Measurements from ENCODE around the gene WNT4.

- TF ChIP-seq RAD21 (IDR thresholded peaks at IDR 0.05 in 1 of 2, conservative IDR thresholded peaks at IDR 0.05 in 1 of 2; ENCODE audit: low read depth in 2 of 2, low read length in 2 of 2) (no peak), GABPA (IDR thresholded peaks at IDR 0.05; ENCODE audit: borderline replicate concordance, insufficient read depth, low read length) (no peak), RNF2 (IDR thresholded peaks at IDR 0.05; ENCODE audit: borderline replicate concordance, low read depth, low read length, missing control alignments, poor library complexity, severe bottlenecking) (no peak), CEBPB (IDR thresholded peaks at IDR 0.05; ENCODE audit: low read depth, low read length) (no peak), YY1 (IDR thresholded peaks at IDR 0.05; ENCODE audit: low read depth, low read length) (no peak), SRF (IDR thresholded peaks at IDR 0.05; ENCODE audit: low read depth, low read length) (no peak), TCF12 (IDR thresholded peaks at IDR 0.05; ENCODE audit: low read depth, low read length) (no peak), POLR2A (IDR thresholded peaks at IDR 0.05; ENCODE audit: control extremely low read depth in 1 of 2, low read depth in 2 of 2, low read length in 2 of 2) (no peak), ZNF274 (IDR thresholded peaks at IDR 0.05; ENCODE audit: borderline replicate concordance, extremely low read depth, low read length) (no peak), NRF1 (IDR thresholded peaks at IDR 0.05; ENCODE audit: low read depth, low read length) (no peak)
- TF ChIP-seq, protein P1, sequence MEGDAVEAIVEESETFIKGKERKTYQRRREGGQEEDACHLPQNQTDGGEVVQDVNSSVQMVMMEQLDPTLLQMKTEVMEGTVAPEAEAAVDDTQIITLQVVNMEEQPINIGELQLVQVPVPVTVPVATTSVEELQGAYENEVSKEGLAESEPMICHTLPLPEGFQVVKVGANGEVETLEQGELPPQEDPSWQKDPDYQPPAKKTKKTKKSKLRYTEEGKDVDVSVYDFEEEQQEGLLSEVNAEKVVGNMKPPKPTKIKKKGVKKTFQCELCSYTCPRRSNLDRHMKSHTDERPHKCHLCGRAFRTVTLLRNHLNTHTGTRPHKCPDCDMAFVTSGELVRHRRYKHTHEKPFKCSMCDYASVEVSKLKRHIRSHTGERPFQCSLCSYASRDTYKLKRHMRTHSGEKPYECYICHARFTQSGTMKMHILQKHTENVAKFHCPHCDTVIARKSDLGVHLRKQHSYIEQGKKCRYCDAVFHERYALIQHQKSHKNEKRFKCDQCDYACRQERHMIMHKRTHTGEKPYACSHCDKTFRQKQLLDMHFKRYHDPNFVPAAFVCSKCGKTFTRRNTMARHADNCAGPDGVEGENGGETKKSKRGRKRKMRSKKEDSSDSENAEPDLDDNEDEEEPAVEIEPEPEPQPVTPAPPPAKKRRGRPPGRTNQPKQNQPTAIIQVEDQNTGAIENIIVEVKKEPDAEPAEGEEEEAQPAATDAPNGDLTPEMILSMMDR (IDR thresholded peaks at IDR 0.05; ENCODE audit: control extremely low read depth in 1 of 3, insufficient read depth in 1 of 3, low read depth in 1 of 3, low read length in 3 of 3): no peak
These were observed 8.0 kb upstream of the WNT4 start for GRCh38 chr1:22150923-22151322.
